ENCODE results near the gene MAP4K3. TPM values are rescaled to one million over a fixed set of nuclear protein-coding genes. Genes with fewer than 3 reads are reported as not detected.

MAP4K3 gene
- total RNA-seq, 4 donors from 2014 or later: 49.4 to 89.0 (median 79.2) TPM

GRCh38 chr2:39435741-39436591, 1.1 kb downstream of the MAP4K3 start:
- Histone ChIP-seq H3K27ac (peak overlapping the region; percentile 93 to 99 (median 98)), H3K4me1 (peaks cover 17 to 74% (median 21%) of the 10 kb centered on the region in 3 donors), H3K27me3 (no peaks in the 10 kb centered on the region), H3K9me3 (no peaks in the 10 kb centered on the region), H3K36me3 (no peaks in the 10 kb centered on the region), H3K4me3 (peak overlapping the region; percentile 96 to 99)
- TF ChIP-seq CTCF (IDR thresholded peaks at IDR 0.05) (no peak), EP300 (IDR thresholded peaks at IDR 0.05) (no peak), POLR2AphosphoS5 (IDR thresholded peaks at IDR 0.05) (peak; percentile 62), POLR2A (IDR thresholded peaks at IDR 0.05) (no peak)
- peak; percentile 1 for ATAC-seq
- 1 to 7% methylated on average over 7 to 11 of the region's 17 CpGs for WGBS, 2 donors (ENCODE audit: low coverage in 1 of 2)

- Histone ChIP-seq H3K4me3 (peak overlapping the region; percentile 96 to 99), H3K9me3 (no peaks in the 10 kb centered on the region), H3K27ac (peak overlapping the region in 3 of 4 donors; percentile 93 to 99 (median 98)), H3K4me1 (peaks cover 17 to 81% (median 24%) of the 10 kb centered on the region in 3 donors), H3K27me3 (no peaks in the 10 kb centered on the region), H3K36me3 (no peaks in the 10 kb centered on the region)
- ATAC-seq: no peak
- 35 to 37% methylated on average over 2 to 8 of the region's 8 CpGs for WGBS, 2 donors (ENCODE audit: low coverage in 1 of 2)
- TF ChIP-seq POLR2A (IDR thresholded peaks at IDR 0.05): no peak
These were observed 1.9 kb downstream of the MAP4K3 start for GRCh38 chr2:39435234-39435633.

DNA sequence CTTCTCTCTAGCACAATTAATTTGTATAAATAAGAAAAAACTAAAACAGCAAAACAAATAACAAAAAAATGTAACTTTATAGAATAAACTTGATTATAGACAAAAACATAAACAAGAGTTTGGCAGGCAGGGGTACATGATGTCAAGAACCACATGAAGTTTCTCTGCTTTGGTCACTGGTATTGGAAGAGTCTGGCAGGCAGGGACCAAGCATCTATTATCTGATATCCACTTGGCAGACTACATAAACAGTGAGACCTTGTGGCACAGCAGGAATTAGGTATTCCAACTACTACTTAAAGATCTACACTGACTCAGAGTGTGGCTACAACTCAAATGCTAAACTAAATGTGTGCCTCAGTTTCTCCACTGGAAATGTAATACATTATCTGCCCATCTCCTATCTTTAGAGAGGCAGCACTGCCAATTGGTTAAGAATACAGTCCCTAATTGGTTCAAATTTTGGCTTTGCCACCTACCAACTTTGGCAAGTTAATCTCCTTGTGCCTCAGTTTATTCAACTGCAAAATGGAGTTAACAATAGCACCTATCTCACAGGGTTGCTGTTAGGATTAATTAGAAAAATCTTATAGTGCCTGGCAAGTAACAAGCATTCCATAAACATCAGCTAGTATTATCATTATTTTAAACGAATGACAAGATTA, 2.7 kb downstream of the MAP4K3 start:
- Histone ChIP-seq H3K4me3 (peak overlapping the region; percentile 96 to 99), H3K9me3 (no peaks in the 10 kb centered on the region), H3K27me3 (no peaks in the 10 kb centered on the region), H3K4me1 (peaks cover 14 to 81% (median 21%) of the 10 kb centered on the region in 3 donors), H3K36me3 (no peaks in the 10 kb centered on the region), H3K27ac (no peak overlapping the region)
- 33 to 42% methylated on average over 1 of the region's 1 CpG for WGBS, 2 donors (ENCODE audit: low coverage in 1 of 2)
- TF ChIP-seq POLR2A (IDR thresholded peaks at IDR 0.05): no peak
- TF ChIP-seq EP300 (IDR thresholded peaks at IDR 0.05): no peak
- TF ChIP-seq CTCF (IDR thresholded peaks at IDR 0.05): no peak
- no peak for TF ChIP-seq POLR2AphosphoS5 (IDR thresholded peaks at IDR 0.05)
- no peak for ATAC-seq

GRCh38 chr2:39433586-39434195, 3.4 kb downstream of the MAP4K3 start:
- Histone ChIP-seq H3K4me3 (no peak overlapping the region), H3K4me1 (peaks cover 7 to 74% (median 19%) of the 10 kb centered on the region in 3 donors), H3K36me3 (no peaks in the 10 kb centered on the region), H3K9me3 (no peaks in the 10 kb centered on the region), H3K27ac (no peak overlapping the region), H3K27me3 (no peaks in the 10 kb centered on the region)
- no peak for ATAC-seq
- 54 to 59% methylated on average over 5 of the region's 5 CpGs for WGBS, 2 donors (ENCODE audit: low coverage in 1 of 2)
- TF ChIP-seq POLR2AphosphoS5 (IDR thresholded peaks at IDR 0.05) (no peak), EP300 (IDR thresholded peaks at IDR 0.05) (no peak), CTCF (IDR thresholded peaks at IDR 0.05) (no peak), POLR2A (IDR thresholded peaks at IDR 0.05) (no peak)

GRCh38 chr2:39432701-39433100, 4.4 kb downstream of the MAP4K3 start:
- Histone ChIP-seq H3K4me3 (no peak overlapping the region), H3K4me1 (peaks cover 4 to 67% (median 18%) of the 10 kb centered on the region in 3 donors), H3K27me3 (no peaks in the 10 kb centered on the region), H3K27ac (no peak overlapping the region), H3K9me3 (no peaks in the 10 kb centered on the region), H3K36me3 (no peaks in the 10 kb centered on the region)
- TF ChIP-seq CTCF (IDR thresholded peaks at IDR 0.05): no peak
- TF ChIP-seq EP300 (IDR thresholded peaks at IDR 0.05): no peak
- no peak for TF ChIP-seq POLR2A (IDR thresholded peaks at IDR 0.05)
- no peak for TF ChIP-seq POLR2AphosphoS5 (IDR thresholded peaks at IDR 0.05)
- WGBS, 2 donors (ENCODE audit: low coverage in 1 of 2): 53 to 66% methylated on average over 5 of the region's 5 CpGs
- ATAC-seq: no peak
